ENCODE results near the gene TNFRSF11A.

Gene TNFRSF11A

DNA sequence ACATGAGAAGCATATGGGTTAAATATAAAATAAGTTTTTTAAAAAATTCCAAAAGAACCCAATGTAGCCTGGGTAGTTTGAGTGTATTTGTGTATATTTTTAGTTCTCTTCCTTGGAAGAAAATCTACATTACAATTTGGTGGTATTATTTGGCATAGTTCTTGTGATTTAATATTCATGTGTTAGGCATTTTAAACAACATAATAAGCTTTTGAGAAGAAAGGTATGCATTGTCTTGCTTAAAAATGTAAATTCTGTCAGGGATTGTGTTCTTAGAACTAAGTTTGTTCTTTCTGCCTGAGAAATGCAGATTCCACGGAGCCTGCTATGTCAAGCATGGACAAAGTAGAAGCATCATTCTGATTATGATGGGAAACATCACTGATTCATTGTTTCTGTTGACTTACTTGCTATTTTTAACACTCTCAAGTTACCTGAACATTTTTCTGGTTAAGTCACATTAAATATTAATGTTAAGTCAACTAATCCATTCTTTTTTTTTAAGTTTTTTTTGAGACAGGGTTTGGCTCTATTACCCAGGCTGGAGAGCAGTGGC, 49.4 kb downstream of the TNFRSF11A start:
- Histone ChIP-seq H3K27me3 (ENCODE audit: insufficient read depth, poor library complexity, severe bottlenecking) (no peaks in the 10 kb centered on the region), H3K4me3 (replicated peaks; ENCODE audit: insufficient read depth, low read length) (no peak overlapping the region), H3K27ac (replicated peaks) (no peak overlapping the region)
- no peak for TF ChIP-seq GABPA (IDR thresholded peaks at IDR 0.05; ENCODE audit: low read depth)
- no peak for DNase-seq (ENCODE audit: low read depth in 1 of 2, low spot score in 1 of 2)

DNA sequence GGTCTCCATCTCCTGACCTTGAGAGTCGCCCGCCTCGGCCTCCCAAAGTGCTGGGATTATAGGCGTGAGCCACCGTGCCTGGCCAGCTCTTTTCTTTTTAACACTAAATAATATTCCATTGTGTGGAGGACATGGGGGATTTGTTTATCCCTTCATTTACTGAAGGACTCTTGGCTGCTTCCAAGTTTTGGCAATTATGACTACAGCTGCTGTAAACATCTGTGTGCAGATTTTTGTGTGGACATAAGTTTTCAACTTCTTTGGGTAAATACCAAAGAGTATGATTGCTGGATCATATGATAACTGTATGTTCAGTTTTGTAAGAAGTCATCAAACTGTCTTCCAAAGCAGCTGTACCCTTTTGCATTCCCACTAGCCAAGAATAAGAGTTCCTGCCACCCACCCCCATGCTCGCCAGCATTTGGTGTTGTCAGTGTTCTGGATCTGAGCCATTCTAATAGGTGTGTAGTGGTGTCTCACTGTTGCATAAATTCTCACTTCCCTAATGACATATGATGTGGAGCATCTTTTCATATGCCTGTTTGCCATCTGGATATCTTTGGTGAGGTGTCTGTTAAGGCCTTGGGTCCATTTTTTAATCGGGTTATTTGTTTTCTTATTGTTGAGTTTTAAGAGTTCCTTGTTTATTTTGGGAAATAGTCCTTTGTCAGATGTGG, 52.2 kb downstream of the TNFRSF11A start:
- Histone ChIP-seq H3K27ac (replicated peaks) (no peak overlapping the region), H3K4me3 (replicated peaks; ENCODE audit: insufficient read depth, low read length) (no peak overlapping the region), H3K27me3 (ENCODE audit: insufficient read depth, poor library complexity, severe bottlenecking) (no peaks in the 10 kb centered on the region)
- DNase-seq (ENCODE audit: low read depth in 1 of 2, low spot score in 1 of 2): no peak
- TF ChIP-seq GABPA (IDR thresholded peaks at IDR 0.05; ENCODE audit: low read depth): no peak
- TF ChIP-seq, protein P1, sequence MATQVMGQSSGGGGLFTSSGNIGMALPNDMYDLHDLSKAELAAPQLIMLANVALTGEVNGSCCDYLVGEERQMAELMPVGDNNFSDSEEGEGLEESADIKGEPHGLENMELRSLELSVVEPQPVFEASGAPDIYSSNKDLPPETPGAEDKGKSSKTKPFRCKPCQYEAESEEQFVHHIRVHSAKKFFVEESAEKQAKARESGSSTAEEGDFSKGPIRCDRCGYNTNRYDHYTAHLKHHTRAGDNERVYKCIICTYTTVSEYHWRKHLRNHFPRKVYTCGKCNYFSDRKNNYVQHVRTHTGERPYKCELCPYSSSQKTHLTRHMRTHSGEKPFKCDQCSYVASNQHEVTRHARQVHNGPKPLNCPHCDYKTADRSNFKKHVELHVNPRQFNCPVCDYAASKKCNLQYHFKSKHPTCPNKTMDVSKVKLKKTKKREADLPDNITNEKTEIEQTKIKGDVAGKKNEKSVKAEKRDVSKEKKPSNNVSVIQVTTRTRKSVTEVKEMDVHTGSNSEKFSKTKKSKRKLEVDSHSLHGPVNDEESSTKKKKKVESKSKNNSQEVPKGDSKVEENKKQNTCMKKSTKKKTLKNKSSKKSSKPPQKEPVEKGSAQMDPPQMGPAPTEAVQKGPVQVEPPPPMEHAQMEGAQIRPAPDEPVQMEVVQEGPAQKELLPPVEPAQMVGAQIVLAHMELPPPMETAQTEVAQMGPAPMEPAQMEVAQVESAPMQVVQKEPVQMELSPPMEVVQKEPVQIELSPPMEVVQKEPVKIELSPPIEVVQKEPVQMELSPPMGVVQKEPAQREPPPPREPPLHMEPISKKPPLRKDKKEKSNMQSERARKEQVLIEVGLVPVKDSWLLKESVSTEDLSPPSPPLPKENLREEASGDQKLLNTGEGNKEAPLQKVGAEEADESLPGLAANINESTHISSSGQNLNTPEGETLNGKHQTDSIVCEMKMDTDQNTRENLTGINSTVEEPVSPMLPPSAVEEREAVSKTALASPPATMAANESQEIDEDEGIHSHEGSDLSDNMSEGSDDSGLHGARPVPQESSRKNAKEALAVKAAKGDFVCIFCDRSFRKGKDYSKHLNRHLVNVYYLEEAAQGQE (IDR thresholded peaks at IDR 0.05; ENCODE audit: insufficient replicate concordance, low read depth): no peak
- TF ChIP-seq SPI1 (IDR thresholded peaks at IDR 0.05; ENCODE audit: borderline replicate concordance, low read depth): no peak
- TF ChIP-seq, protein P2, sequence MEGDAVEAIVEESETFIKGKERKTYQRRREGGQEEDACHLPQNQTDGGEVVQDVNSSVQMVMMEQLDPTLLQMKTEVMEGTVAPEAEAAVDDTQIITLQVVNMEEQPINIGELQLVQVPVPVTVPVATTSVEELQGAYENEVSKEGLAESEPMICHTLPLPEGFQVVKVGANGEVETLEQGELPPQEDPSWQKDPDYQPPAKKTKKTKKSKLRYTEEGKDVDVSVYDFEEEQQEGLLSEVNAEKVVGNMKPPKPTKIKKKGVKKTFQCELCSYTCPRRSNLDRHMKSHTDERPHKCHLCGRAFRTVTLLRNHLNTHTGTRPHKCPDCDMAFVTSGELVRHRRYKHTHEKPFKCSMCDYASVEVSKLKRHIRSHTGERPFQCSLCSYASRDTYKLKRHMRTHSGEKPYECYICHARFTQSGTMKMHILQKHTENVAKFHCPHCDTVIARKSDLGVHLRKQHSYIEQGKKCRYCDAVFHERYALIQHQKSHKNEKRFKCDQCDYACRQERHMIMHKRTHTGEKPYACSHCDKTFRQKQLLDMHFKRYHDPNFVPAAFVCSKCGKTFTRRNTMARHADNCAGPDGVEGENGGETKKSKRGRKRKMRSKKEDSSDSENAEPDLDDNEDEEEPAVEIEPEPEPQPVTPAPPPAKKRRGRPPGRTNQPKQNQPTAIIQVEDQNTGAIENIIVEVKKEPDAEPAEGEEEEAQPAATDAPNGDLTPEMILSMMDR (IDR thresholded peaks at IDR 0.05; ENCODE audit: insufficient read depth, low read length): no peak
- TF ChIP-seq POLR2AphosphoS5 (IDR thresholded peaks at IDR 0.05; ENCODE audit: low read depth): no peak

DNA sequence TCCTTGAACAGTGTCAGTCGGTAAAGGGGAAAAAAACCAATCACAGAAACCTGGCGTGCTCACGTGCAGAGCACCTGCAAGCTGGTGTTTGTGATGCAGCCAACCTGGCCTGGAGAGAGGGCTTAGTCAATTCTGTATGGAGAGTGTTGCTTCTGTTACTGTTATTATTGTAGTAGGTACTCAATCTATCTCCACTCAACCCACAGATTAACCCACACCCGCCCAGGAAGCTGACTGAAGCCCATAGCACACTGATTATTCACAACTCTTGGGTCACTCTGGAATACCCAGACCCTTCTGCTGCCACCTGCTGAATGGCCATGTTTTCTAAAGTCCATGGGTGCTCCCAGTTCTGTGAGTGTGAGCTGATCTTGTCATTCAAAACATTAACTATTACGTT, 53.9 kb downstream of the TNFRSF11A start:
- TF ChIP-seq, protein P2 (IDR thresholded peaks at IDR 0.05; ENCODE audit: insufficient read depth, low read length): no peak
- TF ChIP-seq POLR2AphosphoS5 (IDR thresholded peaks at IDR 0.05; ENCODE audit: low read depth) (no peak), GABPA (IDR thresholded peaks at IDR 0.05; ENCODE audit: low read depth) (no peak), SPI1 (IDR thresholded peaks at IDR 0.05; ENCODE audit: borderline replicate concordance, low read depth) (no peak)
- TF ChIP-seq, protein P1 (IDR thresholded peaks at IDR 0.05; ENCODE audit: insufficient replicate concordance, low read depth): no peak
- Histone ChIP-seq H3K4me3 (replicated peaks; ENCODE audit: insufficient read depth, low read length) (no peak overlapping the region), H3K27me3 (ENCODE audit: insufficient read depth, poor library complexity, severe bottlenecking) (no peaks in the 10 kb centered on the region), H3K27ac (replicated peaks) (no peak overlapping the region)
- DNase-seq (ENCODE audit: low read depth in 1 of 2, low spot score in 1 of 2): no peak

DNA sequence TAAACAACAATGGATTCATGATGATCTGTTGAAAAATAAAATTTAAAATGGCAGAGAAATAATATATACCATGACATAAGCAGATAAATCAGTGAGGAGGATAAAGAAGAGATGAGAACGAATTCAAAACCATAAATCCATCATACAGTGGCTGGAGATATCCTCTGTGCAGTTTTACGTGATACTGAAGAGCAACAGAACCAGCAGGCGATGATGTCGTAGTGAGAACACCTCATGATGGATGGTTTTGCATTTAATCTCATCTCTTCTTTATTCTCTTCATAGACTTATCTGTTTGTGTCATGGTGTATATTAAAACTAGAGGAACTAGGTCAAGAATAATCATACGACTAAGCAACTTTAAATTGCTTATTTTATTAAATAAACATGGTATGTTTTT, 56.3 kb downstream of the TNFRSF11A start:
- no peak for DNase-seq (ENCODE audit: low read depth in 1 of 2, low spot score in 1 of 2)
- Histone ChIP-seq H3K27ac (replicated peaks) (no peak overlapping the region), H3K27me3 (ENCODE audit: insufficient read depth, poor library complexity, severe bottlenecking) (no peaks in the 10 kb centered on the region), H3K4me3 (replicated peaks; ENCODE audit: insufficient read depth, low read length) (no peak overlapping the region)
- TF ChIP-seq SPI1 (IDR thresholded peaks at IDR 0.05; ENCODE audit: borderline replicate concordance, low read depth) (no peak), POLR2AphosphoS5 (IDR thresholded peaks at IDR 0.05; ENCODE audit: low read depth) (no peak), GABPA (IDR thresholded peaks at IDR 0.05; ENCODE audit: low read depth) (no peak)
- TF ChIP-seq, protein P1 (IDR thresholded peaks at IDR 0.05; ENCODE audit: insufficient replicate concordance, low read depth): no peak
- TF ChIP-seq, protein P2 (IDR thresholded peaks at IDR 0.05; ENCODE audit: insufficient read depth, low read length): no peak

Data from HL-60 (cell line).